Lower lobe of right lung (tissue), 2 donors: ENCODE data around the gene NXN. TPM values are rescaled to one million over a fixed set of nuclear protein-coding genes. Genes with fewer than 3 reads are reported as not detected.
A peak's percentile ranks its signal among the peaks of the same experiment; 100 is the strongest.
"Not testable (repeated sequence)": the region's sequence is repeated elsewhere in the genome, so short reads cannot be mapped to it uniquely, and the experiment has no call there.

Source experiments
- ATAC-seq, 2 donors: fragments of 200-7000 bp; cut with Tn5 transposase; one replicate each; pipeline ENCODE4 v1.9.1; 2020 to 2022; ENCODE audit warnings: mild to moderate bottlenecking in 2 of 2, moderate library complexity in 2 of 2
- DNase-seq: peaks from one replicate; pipeline ENCODE4 v3.0.0-alpha.2; 2020
- H3K27ac ChIP-seq: fragments of 200-600 bp; one replicate; pipeline ENCODE4 v1.8.0; 2022
- H3K27me3 ChIP-seq: fragments of 200-600 bp; one replicate; pipeline ENCODE4 v1.8.0; 2022; ENCODE audit warnings: low read depth
- H3K36me3 ChIP-seq: fragments of 200-600 bp; one replicate; pipeline ENCODE4 v1.8.0; 2022; ENCODE audit warnings: mild to moderate bottlenecking
- H3K4me1 ChIP-seq: fragments of 200-600 bp; one replicate; pipeline ENCODE4 v1.8.0; 2022
- H3K4me3 ChIP-seq: fragments of 200-600 bp; one replicate; pipeline ENCODE4 v1.8.0; 2022; ENCODE audit warnings: mild to moderate bottlenecking
- H3K9me3 ChIP-seq: fragments of 200-600 bp; one replicate; pipeline ENCODE4 v1.8.0; 2022
- intact Hi-C: fragments of 100-400 bp; cut with DNase I; formaldehyde crosslinking; loops from one replicate; pipeline ENCODE4 v1.11.0; 2022
- total RNA-seq: library from RNA; stranded (reverse); fragmentation: NEBNext Ultra II Directional; extraction: Animal tissue kit (Norgen Biotek cat#: 25700); gene quantifications from one replicate; pipeline ENCODE4 v1.2.1, GENCODE V29; 2021
- TF ChIP-seq, protein P1 (sequence below): fragments of 200-600 bp; IDR thresholded peaks from one replicate; pipeline ENCODE4 v1.8.0; 2022; ENCODE audit warnings: antibody characterized with exemption, mild to moderate bottlenecking
- donor health status: DM: no; HTN: yes; CAD: no; lungs with severe emphysema.

The NXN gene
- total RNA-seq, 1 donor from 2014 or later: 42.6 TPM

- TF ChIP-seq, protein P1, sequence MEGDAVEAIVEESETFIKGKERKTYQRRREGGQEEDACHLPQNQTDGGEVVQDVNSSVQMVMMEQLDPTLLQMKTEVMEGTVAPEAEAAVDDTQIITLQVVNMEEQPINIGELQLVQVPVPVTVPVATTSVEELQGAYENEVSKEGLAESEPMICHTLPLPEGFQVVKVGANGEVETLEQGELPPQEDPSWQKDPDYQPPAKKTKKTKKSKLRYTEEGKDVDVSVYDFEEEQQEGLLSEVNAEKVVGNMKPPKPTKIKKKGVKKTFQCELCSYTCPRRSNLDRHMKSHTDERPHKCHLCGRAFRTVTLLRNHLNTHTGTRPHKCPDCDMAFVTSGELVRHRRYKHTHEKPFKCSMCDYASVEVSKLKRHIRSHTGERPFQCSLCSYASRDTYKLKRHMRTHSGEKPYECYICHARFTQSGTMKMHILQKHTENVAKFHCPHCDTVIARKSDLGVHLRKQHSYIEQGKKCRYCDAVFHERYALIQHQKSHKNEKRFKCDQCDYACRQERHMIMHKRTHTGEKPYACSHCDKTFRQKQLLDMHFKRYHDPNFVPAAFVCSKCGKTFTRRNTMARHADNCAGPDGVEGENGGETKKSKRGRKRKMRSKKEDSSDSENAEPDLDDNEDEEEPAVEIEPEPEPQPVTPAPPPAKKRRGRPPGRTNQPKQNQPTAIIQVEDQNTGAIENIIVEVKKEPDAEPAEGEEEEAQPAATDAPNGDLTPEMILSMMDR: no peak
- Histone ChIP-seq H3K4me1 (no peaks in the 10 kb centered on the region), H3K9me3 (no peaks in the 10 kb centered on the region), H3K27ac (no peak overlapping the region), H3K27me3 (no peaks in the 10 kb centered on the region), H3K36me3 (peaks cover 78% of the 10 kb centered on the region), H3K4me3 (no peak overlapping the region)
- intact Hi-C loops: no loop called here
- no peak for DNase-seq
- ATAC-seq: no peak
These were observed 219.6 kb downstream of the NXN start for GRCh38 chr17:759964-760363.

DNA sequence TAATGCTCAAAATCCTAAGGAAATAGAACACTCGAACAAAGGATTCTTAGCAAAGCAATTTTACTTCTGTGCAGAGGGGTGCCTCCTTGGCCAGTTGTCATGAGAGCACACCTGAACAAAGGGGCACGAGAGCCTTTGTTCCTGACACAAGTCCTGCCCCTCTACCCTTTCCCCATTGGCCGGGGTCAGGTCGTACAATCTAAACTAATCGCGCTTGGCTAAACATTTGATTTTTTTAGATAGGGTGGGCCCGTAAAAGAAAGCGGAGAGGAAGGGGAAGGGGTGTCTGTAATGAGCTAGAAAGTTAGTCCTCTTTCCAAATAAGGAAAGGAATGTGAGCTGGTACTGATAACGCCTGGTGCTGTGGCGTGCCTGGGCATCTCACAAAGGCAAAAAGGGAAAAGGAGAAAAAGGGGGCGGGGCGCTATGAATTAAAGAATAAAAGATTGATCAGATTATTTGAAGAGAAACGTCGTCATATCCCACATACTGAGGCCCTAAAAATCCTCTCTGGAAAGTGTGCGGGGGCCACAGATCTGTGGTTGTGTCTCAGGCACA is 223.5 kb downstream of the NXN start:
- H3K36me3 ChIP-seq: peaks cover 41% of the 10 kb centered on the region
- H3K4me3 ChIP-seq, H3K4me1 ChIP-seq, H3K27me3 ChIP-seq, H3K9me3 ChIP-seq, ATAC-seq, intact Hi-C loops, H3K27ac ChIP-seq, DNase-seq: not testable (repeated sequence)

DNA sequence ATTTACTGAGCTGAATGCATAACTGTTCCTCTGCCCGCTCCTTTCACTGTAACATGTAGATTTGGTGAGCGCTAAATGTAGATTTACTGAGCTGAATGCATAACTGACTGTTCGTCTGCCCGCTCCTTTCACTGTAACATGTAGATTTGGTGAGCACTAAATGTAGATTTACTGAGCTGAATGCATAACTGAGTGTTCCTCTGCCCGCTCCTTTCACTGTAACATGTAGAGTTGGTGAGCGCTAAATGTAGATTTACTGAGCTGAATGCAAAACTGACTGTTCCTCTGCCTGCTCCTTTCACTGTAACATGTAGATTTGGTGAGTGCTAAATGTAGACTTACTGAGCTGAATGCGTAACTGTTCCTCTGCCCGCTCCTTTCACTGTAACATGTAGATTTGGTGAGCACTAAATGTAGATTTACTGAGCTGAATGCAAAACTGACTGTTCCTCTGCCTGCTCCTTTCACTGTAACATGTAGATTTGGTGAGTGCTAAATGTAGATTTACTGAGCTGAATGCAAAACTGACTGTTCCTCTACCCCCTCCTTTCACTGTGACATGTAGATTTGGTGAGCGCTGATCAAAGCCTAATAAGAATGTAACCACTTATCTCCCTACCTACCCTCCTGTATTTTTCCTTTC is 224.1 kb downstream of the NXN start:
- H3K9me3 ChIP-seq, H3K27ac ChIP-seq, intact Hi-C loops, H3K4me3 ChIP-seq, ATAC-seq, DNase-seq, H3K27me3 ChIP-seq: not testable (repeated sequence)
- Histone ChIP-seq H3K36me3 (peaks cover 35% of the 10 kb centered on the region), H3K4me1 (peaks cover 13% of the 10 kb centered on the region)

DNA sequence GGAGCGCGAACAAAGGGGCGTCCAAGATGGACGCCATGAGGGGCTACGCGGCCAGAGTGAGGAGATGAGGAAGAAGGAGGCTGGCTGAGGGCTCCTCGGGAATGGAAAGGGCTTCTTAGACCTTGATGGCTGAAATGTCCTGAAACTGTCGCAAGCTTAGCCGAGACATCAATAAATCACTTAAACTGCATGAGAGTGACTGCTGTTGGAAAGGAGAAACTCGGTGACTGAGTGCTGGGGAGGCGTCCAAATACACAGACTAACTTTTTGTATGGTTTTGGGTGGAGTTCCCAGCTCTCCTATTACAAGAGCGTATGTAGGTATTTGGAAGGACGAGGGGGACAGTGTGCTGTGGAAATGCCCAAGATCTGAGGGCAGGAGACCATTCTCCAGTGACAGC is 226.2 kb downstream of the NXN start:
- Histone ChIP-seq H3K4me3 (no peak overlapping the region), H3K27ac (no peak overlapping the region), H3K36me3 (peaks cover 15% of the 10 kb centered on the region), H3K4me1 (peaks cover 15% of the 10 kb centered on the region), H3K27me3 (no peaks in the 10 kb centered on the region), H3K9me3 (no peaks in the 10 kb centered on the region)
- DNase-seq: no peak
- intact Hi-C loops: no loop called here
- no peak for ATAC-seq
- TF ChIP-seq, protein P1: no peak

DNA sequence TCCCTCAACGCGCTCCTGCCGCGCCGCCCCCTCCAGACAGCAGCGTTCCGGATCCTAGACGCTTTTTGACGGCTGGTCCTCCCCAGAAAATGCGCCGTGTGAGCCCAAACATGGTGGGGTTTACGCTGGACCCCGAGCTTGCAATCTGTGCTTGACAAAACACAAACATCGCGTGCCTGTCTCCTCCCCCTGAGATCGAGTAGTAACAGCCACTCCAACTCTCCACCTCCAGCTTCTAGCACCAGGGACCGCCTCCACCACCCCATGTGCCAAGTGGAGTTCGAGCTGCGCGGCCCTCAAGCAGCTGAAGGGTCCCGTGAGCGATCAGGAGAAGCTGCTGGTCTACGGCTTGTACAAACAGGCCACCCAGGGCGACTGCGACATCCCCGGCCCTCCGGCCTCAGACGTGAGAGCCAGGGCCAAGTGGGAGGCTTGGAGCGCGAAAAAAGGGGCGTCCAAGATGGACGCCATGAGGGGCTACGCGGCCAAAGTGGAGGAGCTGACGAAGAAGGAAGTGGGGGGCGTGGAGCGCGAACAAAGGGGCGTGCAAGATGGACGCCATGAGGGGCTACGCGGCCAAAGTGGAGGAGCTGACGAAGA is 226.9 kb downstream of the NXN start:
- Histone ChIP-seq H3K4me1 (peaks cover 15% of the 10 kb centered on the region), H3K9me3 (no peaks in the 10 kb centered on the region), H3K36me3 (peaks cover 19% of the 10 kb centered on the region), H3K27ac (peak overlapping the region; percentile 83), H3K27me3 (no peaks in the 10 kb centered on the region), H3K4me3 (peak overlapping the region; percentile 82)
- DNase-seq (peak; percentile 88), ATAC-seq (peak; percentile 86 to 87)
- TF ChIP-seq, protein P1: no peak
- intact Hi-C loops: no loop called here

DNA sequence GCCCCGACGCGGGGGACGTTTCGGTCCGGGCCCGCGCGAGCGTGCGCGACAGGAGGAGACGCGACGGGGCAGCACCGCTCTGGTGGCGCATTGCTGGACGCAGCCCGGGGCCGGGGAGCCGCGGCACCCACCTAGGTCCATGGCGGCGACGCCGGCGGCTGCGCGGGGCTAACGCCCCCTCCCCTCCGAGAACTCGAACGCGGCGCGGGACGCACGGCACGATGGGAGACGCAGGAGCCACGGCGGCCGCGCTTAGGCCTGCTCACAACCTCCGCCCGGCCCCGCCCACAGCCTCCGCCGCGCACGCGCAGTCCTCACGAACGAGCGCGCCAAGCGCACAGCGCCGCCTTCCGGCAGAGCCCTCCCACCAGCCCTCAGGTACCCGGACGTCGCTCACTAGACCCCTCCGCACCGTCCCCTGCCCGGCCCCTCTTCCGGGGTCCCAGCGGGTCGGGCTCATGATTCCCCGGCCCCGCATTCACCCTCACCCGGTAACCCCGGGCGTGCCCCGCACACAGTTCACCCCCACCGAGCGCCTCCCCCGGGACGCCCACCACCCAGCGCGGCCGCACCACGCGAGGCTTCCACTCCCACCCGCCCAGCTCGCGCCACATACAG is 227.5 kb downstream of the NXN start, which contains the start of gene GEMIN4:
TSS of gene GEMIN4 (minus strand) at position 263 of the 618 bp plus-strand sequence. CDS start at position 141, 122 bp downstream.
- H3K27me3 ChIP-seq: no peaks in the 10 kb centered on the region
- TF ChIP-seq, protein P1: peak; percentile 94
- peaks cover 20% of the 10 kb centered on the region for H3K36me3 ChIP-seq
- peak within 1 kb of the TSS; percentile 82 for H3K4me3 ChIP-seq
- ATAC-seq (peak; percentile 96 to 99), DNase-seq (peak; percentile 96)
- no peaks in the 10 kb centered on the region for H3K9me3 ChIP-seq
- peak within 1 kb of the TSS; percentile 83 for H3K27ac ChIP-seq
- peaks cover 15% of the 10 kb centered on the region for H3K4me1 ChIP-seq
- intact Hi-C loops: no loop called here
